ENCODE measurements around the gene UTF1.
"Not testable (repeated sequence)": the region's sequence is repeated elsewhere in the genome, so short reads cannot be mapped to it uniquely, and the experiment has no call there.

The UTF1 gene

GRCh38 chr10:133259602-133259989 is 29.6 kb downstream of the UTF1 start:
- no peak overlapping the region for H3K4me3 ChIP-seq (replicated peaks in 1 of 2; ENCODE audit: low read depth in 2 of 2, low read length in 2 of 2)
- no peak for DNase-seq (ENCODE audit: low read depth in 2 of 2)
- TF ChIP-seq CTCF (IDR thresholded peaks at IDR 0.05; ENCODE audit: low read depth, low read length) = no peak

GRCh38 chr10:133260895-133261725 is 31.1 kb downstream of the UTF1 start:
- H3K4me3 ChIP-seq (replicated peaks in 1 of 2; ENCODE audit: low read depth in 2 of 2, low read length in 2 of 2) = peak overlapping the region; percentile 40 to 55
- peak in 1 of 2 donors; percentile 21 for DNase-seq (ENCODE audit: low read depth in 2 of 2)
- TF ChIP-seq CTCF (IDR thresholded peaks at IDR 0.05; ENCODE audit: low read depth, low read length) = no peak

- peak; percentile 53 to 73 for DNase-seq (ENCODE audit: low read depth in 2 of 2)
- peak overlapping the region; percentile 40 to 55 for H3K4me3 ChIP-seq (replicated peaks in 1 of 2; ENCODE audit: low read depth in 2 of 2, low read length in 2 of 2)
- no peak for TF ChIP-seq CTCF (IDR thresholded peaks at IDR 0.05; ENCODE audit: low read depth, low read length)
Observed at GRCh38 chr10:133261726-133262325, 31.8 kb downstream of the UTF1 start.

DNA sequence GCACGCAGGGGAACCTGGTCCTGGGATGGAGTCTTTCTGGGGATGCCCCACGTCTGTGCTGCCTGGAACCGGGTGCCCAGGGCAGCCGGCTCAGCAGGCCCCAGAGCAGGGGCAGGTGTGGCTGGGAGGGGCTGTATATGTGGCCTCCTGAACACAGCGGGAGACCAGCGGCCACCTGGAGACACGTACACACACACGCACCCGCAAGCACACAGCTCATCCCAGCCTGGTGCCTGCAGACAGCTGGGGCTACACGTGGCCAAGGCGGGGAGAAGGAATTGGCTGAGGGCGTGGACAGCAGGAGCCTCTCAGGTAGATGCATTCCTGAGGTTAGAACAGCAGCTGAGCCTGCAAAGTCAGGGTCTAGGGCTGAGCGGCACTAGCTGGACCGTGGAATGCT is 32.7 kb downstream of the UTF1 start:
- H3K4me3 ChIP-seq (replicated peaks in 1 of 2; ENCODE audit: low read depth in 2 of 2, low read length in 2 of 2) = no peak overlapping the region
- TF ChIP-seq CTCF (IDR thresholded peaks at IDR 0.05; ENCODE audit: low read depth, low read length) = no peak
- DNase-seq (ENCODE audit: low read depth in 2 of 2) = no peak

DNA sequence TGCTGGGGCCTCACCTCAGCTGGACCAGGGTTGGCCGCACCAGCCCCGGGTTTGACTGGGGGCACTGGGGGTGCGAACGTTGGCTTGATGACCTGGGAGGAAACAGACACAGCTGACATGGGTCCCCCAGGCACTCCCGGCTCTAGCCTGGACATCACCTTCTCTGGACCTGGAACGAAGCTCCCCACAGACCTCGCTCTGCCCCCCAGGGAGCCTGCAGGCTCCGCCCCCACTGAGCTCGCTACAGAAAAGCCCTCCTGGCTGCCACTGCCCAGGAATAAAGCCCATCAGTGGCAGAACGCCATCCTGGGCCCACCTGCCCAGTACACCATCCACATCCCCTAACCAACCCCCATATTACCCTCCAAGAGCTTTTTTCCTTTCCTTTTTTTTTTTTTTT is 33.7 kb downstream of the UTF1 start:
- no peak for TF ChIP-seq CTCF (IDR thresholded peaks at IDR 0.05; ENCODE audit: low read depth, low read length)

DNA sequence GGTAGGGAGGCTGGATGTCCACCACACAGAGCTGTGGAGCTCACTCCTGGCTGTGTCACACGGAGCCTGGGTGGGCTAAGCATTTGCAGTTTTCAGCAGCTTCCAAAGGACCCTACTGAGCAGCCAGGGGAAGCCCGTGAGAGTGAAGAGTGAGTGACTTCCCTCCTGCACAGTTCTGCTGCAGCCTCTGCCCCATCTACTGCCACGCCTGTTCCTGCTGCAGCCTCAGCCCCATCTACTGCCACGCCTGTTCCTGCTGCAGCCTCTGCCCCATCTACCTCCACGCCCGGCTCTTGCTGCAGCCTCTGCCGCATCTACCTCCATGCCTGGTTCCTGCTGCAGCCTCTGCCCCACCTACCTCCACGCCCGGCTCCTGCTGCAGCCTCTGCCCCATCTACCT is 34.4 kb downstream of the UTF1 start:
- no peak for TF ChIP-seq CTCF (IDR thresholded peaks at IDR 0.05; ENCODE audit: low read depth, low read length)
- H3K4me3 ChIP-seq (replicated peaks in 1 of 2; ENCODE audit: low read depth in 2 of 2, low read length in 2 of 2) = no peak overlapping the region

More for the DNA sequence above, 33.7 kb downstream of the UTF1 start:
- no peak for DNase-seq (ENCODE audit: low read depth in 2 of 2)
- no peak overlapping the region for H3K4me3 ChIP-seq (replicated peaks in 1 of 2; ENCODE audit: low read depth in 2 of 2, low read length in 2 of 2)

GRCh38 chr10:133265052-133265451 is 35.0 kb downstream of the UTF1 start:
- not testable (repeated sequence) for DNase-seq (ENCODE audit: low read depth in 2 of 2); H3K4me3 ChIP-seq (replicated peaks in 1 of 2; ENCODE audit: low read depth in 2 of 2, low read length in 2 of 2)

More for the DNA sequence above, 34.4 kb downstream of the UTF1 start:
- no peak for DNase-seq (ENCODE audit: low read depth in 2 of 2)
